HCT116 (cell line): Measurements from ENCODE around the gene RIMOC1. TPM values are rescaled to one million over a fixed set of nuclear protein-coding genes. Genes with fewer than 3 reads are reported as not detected.

Experiments
- total RNA-seq: library from RNA; stranded (reverse); gene quantifications from one replicate; pipeline ENCODE4 v1.2.1, GENCODE V29; 2021; ENCODE audit not compliant: unreplicated experiment

Gene RIMOC1
- total RNA-seq, 1 experiment from 2014 or later = 28.2 TPM

Other genes starting within 250 kb of the RIMOC1 start
- 28.1 TPM for gene OXCT1, start 33.9 kb upstream of the RIMOC1 start, total RNA-seq
- gene FBXO4, start 20.9 kb downstream of the RIMOC1 start, total RNA-seq = 9.0 TPM